ENCODE data around the gene NEDD4L. TPM values are rescaled to one million over a fixed set of nuclear protein-coding genes. Genes with fewer than 3 reads are reported as not detected.

The NEDD4L gene
- total and polyA plus RNA-seq, 10 of the 15 experiments (the other 5 are each of a cell fraction or from before 2014, with no cell fraction given), result 7.4 to 24.0 (median 17.7) TPM

- H3K9me3 ChIP-seq (replicated peaks; ENCODE audit: control insufficient read depth, insufficient read depth, low read length), result no peaks in the 10 kb centered on the region
- no peak overlapping the region for H3K27ac ChIP-seq (ENCODE audit: control insufficient read depth, insufficient read depth)
- TF ChIP-seq SMC3 (IDR thresholded peaks at IDR 0.05; ENCODE audit: borderline replicate concordance, low read length), result peak; percentile 83
- peak; percentile 78 to 87 (median 78) for TF ChIP-seq CTCF (IDR thresholded peaks at IDR 0.05 in 2 of 3, conservative IDR thresholded peaks at IDR 0.05 in 1 of 3; ENCODE audit: control insufficient read depth in 2 of 3, extremely low read depth in 1 of 3, insufficient read depth in 1 of 3, low read depth in 3 of 3, low read length in 3 of 3)
- peak; percentile 37; the same call in 1 of the 2 replicates for TF ChIP-seq ZNF24 (IDR thresholded peaks at IDR 0.05)
- 0 out of 2 replicates have a peak, but pooled peaks have one; percentile 20 for TF ChIP-seq YY1 (IDR thresholded peaks at IDR 0.05; ENCODE audit: low read depth, low read length)
- no peak for TF ChIP-seq TCF12 (IDR thresholded peaks at IDR 0.05; ENCODE audit: low read depth, low read length)
- peak; percentile 79 for TF ChIP-seq RAD21 (IDR thresholded peaks at IDR 0.05; ENCODE audit: insufficient read depth, low read depth, low read length)
- H3K27me3 ChIP-seq (replicated peaks in 1 of 2; ENCODE audit: control insufficient read depth in 2 of 2, insufficient read depth in 2 of 2, low read length in 1 of 2), result no peaks in the 10 kb centered on the region
- no peaks in the 10 kb centered on the region for H3K36me3 ChIP-seq (ENCODE audit: control insufficient read depth in 2 of 2, insufficient read depth in 2 of 2, low read length in 1 of 2)
- FAIRE-seq (peak; percentile 98), ATAC-seq (peak; percentile 86), DNase-seq (ENCODE audit: low read depth, low spot score) (no peak)
- no peaks in the 10 kb centered on the region for H3K79me2 ChIP-seq (ENCODE audit: control insufficient read depth, insufficient read depth, low read length)
- H3K9ac ChIP-seq (ENCODE audit: control insufficient read depth, insufficient read depth, low read length), result no peak overlapping the region
- ChIA-PET CTCF (interaction anchor here (0.6 to 5.2 kb wide), 67 partner anchors 8 to 583 kb away, joined by 3 to 70 read pairs (median 4); partner anchors contain the start of gene NEDD4L), POLR2A (interaction anchor here (0.6 kb wide), 2 partner anchors 8 to 50 kb away, joined by 3 to 7 read pairs; no protein-coding TSS in a partner anchor), SMC1A (ENCODE audit: uncharacterized antibody, unreplicated experiment) (interaction anchor here (0.7 to 3.4 kb wide), 41 partner anchors 8 to 623 kb away, joined by 3 to 32 read pairs (median 5); partner anchors contain the start of gene NEDD4L), RAD21 (ENCODE audit: unreplicated experiment) (interaction anchor here (0.7 to 3.7 kb wide), 26 partner anchors 8 to 581 kb away, joined by 3 to 13 read pairs (median 4); partner anchors contain the start of gene NEDD4L)
- no peak overlapping the region for H3K4me3 ChIP-seq
- H3K4me2 ChIP-seq (ENCODE audit: control insufficient read depth, insufficient read depth), result no peak overlapping the region
- no peaks in the 10 kb centered on the region for H3K4me1 ChIP-seq (ENCODE audit: control insufficient read depth, insufficient read depth, low read length)
- intact Hi-C loops (cut with micrococcal nuclease; ENCODE audit: unreplicated experiment) (loop anchor here (1.0 to 10.0 kb wide), 5 partner anchors 138 to 584 kb away; no protein-coding TSS in a partner anchor), in situ Hi-C loops (cut with MboI) (no loop called here)
- H4K20me1 ChIP-seq (ENCODE audit: control insufficient read depth, insufficient read depth), result no peaks in the 10 kb centered on the region
- no TSS peak for BruUV-seq (replicated peaks)
- no peak overlapping the region for H2AFZ ChIP-seq (ENCODE audit: control insufficient read depth, low read depth, low read length)
- 12% methylated on average over 5 of the region's 5 CpGs for WGBS (ENCODE audit: insufficient coverage, insufficient replicate concordance, low lambda C conversion rate, missing lambda C conversion rate)
Observed at GRCh38 chr18:58180738-58181353, 136.8 kb downstream of the NEDD4L start.
